Measurements from ENCODE around the gene TXNRD2.

The TXNRD2 gene

DNA sequence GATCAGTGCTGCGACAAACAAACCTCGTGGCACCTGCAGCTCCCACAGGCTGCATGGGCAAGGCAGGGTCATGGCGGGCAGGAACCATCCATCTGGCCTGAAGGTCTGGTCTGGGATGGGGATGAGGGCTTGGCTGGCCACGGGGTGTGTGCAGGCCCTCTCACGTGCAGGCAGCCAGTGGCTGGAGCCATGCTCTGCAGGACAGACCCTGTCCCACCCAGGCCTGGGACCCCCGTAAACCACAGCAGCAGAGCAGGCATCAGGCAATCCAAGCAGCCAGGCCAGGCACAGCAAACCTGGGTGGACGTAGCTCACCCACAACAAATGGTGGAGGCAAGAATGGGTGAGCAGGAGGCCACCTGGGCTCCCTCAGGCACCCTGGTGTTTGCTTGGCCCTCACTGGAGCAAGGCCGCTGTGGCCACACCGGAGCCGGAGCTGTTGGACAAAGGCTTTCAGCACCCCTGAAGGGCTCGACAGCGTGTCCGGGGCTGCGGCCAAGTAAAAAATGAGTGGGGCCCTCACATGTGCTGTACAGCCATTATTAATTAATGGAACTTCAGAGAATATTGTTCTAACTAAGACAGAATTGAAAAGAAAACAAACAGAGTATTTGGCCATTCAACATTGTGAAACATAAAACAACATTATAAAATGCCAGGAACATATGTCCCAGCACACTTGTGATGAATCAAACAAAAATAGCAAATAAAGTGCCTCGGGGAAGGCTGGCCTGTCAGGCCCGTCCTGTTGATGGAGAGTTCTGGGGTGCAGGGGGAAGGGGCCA is 63.0 kb downstream of the TXNRD2 start:
- TF ChIP-seq, protein P1, sequence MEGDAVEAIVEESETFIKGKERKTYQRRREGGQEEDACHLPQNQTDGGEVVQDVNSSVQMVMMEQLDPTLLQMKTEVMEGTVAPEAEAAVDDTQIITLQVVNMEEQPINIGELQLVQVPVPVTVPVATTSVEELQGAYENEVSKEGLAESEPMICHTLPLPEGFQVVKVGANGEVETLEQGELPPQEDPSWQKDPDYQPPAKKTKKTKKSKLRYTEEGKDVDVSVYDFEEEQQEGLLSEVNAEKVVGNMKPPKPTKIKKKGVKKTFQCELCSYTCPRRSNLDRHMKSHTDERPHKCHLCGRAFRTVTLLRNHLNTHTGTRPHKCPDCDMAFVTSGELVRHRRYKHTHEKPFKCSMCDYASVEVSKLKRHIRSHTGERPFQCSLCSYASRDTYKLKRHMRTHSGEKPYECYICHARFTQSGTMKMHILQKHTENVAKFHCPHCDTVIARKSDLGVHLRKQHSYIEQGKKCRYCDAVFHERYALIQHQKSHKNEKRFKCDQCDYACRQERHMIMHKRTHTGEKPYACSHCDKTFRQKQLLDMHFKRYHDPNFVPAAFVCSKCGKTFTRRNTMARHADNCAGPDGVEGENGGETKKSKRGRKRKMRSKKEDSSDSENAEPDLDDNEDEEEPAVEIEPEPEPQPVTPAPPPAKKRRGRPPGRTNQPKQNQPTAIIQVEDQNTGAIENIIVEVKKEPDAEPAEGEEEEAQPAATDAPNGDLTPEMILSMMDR (IDR thresholded peaks at IDR 0.05; ENCODE audit: low read depth, low read length): no peak
- no peak overlapping the region for H3K4me3 ChIP-seq (ENCODE audit: low read depth, low read length)

DNA sequence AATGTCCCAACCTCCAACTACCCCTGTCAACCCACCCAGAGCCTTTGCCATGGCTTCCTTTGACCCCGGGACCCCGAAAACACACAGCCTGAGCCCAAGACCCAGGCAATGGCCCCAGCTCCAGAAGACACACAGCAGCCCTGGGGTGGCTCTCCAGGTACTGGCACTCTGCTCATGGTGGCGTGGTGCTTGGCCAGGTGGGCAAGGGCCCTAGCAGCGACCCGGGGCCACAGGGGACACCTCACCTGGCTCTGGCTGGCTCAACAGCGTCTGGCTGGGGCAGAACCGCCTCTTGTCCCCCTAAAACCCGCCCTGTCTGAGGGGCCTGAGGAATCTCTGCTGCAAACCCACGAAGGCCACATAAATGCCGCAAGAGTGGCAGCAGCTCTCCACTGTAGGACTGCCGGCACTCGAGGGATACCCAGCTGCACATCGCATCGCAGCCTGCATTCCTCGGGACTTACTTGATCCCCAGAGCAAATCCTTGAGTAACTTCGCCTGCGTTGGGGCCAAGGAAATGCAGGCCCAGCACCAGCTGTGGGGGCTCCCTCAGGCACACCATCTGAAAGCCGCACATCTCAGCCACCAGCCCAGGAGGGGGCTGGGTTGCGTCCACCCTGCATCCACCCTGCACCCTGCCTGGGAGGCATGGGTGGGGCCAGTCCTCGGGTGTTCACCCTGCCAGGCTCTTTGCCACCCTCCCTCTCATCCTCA is 63.8 kb downstream of the TXNRD2 start:
- no peak overlapping the region for H3K4me3 ChIP-seq (ENCODE audit: low read depth, low read length)
- TF ChIP-seq, protein P1 (IDR thresholded peaks at IDR 0.05; ENCODE audit: low read depth, low read length): no peak

DNA sequence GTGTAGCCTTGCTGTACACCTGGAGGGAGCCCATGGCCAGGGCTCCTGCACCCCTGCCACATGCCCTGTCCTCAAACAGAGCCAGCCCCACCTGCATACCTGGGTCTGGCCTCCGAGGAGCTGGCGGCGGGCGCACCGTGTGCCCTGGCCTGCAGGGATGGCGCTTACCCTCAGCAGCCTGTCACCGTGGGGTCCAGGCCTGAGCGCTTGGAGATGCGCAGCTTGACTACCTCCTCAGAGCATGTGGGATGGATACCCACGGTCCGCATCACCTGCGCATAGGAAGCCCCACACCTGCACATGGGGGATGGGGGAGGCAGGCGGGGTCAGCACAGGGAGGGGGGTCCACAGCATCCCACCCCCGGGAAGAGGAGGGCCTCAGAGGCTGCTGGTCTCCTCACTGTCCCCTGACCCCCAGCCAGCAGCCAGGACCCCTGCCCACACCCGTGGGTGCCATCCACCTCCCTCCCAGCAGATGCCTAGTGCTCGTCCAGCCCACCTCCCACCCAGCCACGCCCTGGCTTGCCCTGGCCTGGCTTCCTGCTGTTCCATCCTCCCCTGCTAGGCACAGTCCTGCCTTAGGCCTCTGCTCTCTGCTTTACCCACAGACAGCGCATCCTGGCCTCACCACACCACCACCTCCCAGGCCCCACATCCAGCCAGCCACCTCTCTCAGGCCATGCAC is 64.5 kb downstream of the TXNRD2 start:
- TF ChIP-seq, protein P1 (IDR thresholded peaks at IDR 0.05; ENCODE audit: low read depth, low read length): no peak
- no peak overlapping the region for H3K4me3 ChIP-seq (ENCODE audit: low read depth, low read length)

DNA sequence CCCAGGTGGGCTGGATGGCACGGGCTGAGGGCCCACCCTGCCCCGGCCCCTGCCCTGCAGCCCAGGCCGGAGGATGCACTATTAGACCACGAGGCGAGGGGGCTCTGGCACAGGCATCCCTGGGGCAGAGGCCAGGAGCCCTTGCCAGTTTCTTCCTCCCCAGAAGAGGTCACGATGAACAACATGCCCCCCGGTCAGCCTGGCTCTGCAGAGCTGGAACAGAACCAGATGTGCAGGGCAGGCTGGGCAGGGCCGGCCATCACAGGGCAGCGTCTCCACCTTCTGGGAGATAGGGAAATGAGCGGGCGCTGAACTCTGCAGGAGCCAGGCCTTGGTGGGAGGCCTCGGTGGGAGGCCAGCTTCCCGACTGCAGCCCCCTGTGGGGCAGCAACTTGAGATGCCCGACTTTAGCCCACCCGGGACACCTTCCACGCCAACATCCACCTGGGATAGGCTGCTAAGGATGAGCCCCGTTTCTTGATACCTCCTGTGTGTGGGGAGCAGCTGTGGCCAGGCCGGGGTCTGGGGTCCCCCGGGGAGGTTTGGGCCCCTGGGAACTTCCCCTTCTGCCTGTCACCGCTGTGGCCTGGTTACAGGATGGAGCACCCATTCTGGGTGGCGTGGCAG is 65.2 kb downstream of the TXNRD2 start:
- TF ChIP-seq, protein P1 (IDR thresholded peaks at IDR 0.05; ENCODE audit: low read depth, low read length): no peak
- H3K4me3 ChIP-seq (ENCODE audit: low read depth, low read length): no peak overlapping the region

DNA sequence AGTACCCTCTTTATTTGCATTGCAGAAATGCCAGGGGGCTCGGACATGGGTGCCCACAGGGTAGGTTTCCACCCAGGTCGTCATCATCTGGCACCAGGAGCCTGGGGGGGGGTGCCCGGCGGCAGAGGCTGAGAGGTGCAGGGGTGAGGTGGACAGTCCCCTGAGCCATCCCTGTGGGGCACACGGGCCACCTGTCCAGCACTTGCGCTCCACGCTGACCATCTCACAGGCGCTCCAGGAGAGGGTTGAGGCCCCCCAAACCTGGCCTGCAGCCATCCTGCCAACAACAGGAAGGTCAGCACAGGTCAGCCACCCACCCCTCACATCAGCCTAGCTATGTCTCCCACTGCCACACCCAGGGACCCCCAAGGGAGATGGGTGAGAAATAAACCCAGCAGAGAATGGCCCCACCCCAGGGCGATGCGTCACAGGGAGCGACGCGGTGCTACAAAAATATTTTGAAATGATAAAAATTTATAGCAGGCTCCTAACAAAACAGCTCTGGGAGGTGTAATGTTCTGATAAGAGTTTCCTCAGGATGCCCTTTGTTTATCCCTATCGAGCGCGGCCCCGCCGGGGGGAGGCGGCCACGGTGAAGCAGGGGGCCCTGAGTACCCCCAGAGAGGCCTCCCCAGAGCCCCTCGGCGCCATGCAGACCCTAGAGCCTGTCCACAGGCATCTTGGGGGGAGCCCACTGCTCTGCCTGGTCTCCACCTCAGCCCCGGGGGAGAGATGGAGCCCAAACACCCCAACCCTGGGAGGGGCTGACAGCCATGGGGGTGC is 65.9 kb downstream of the TXNRD2 start:
- TF ChIP-seq, protein P1 (IDR thresholded peaks at IDR 0.05; ENCODE audit: low read depth, low read length): no peak
- H3K4me3 ChIP-seq (ENCODE audit: low read depth, low read length): no peak overlapping the region

DNA sequence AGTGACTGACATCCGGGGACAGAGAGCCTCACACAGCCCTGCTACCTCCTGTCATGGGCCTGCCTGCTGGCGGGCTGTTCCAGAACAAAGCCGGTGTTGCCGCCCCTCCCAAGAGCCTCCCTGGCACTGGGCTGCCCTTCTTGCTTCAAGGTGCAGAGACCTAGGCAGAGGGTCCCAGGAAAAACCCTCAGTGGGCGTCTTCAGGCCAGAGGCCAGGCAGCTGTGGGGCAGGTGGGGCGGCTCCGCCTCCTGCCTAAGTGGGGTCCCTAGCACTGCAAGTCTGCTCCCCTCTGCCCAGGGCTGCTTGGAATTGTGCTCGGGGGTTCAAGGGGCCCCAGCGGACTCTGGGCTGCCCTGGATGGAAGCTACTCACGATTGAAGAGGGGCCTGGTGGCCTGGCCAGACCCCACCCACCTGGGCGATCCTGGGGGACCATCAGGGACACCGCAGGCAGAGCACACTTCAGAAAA is 66.5 kb downstream of the TXNRD2 start:
- no peak overlapping the region for H3K4me3 ChIP-seq (ENCODE audit: low read depth, low read length)
- TF ChIP-seq, protein P1 (IDR thresholded peaks at IDR 0.05; ENCODE audit: low read depth, low read length): no peak

Measured in WI38 (cell line).